ENCODE data around the gene BZW2. TPM values are rescaled to one million over a fixed set of nuclear protein-coding genes. Genes with fewer than 3 reads are reported as not detected.

The BZW2 gene
- total and polyA plus RNA-seq, 11 donors: 195 to 808 (median 297) TPM

DNA sequence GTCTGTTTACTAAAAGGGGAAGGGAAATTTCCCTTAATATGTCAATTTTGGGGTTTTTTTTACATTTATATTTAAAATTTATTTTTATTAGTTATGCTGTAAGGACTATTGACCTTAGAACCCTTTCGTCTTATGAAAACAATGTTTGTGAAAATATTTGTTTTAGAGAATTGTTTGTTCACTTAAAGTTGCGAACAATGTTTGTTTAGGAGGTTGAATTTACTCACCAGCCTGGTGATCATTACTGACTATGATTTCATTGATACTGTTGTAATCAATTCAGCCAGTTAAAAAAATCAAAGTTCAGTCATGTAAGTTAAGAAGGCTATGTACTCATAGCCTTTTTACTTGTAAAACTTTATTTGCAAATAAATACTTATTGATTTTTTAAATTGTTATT lies 80.2 kb downstream of the BZW2 start:
- Histone ChIP-seq H3K9me3 (no peaks in the 10 kb centered on the region), H3K4me1 (no peaks in the 10 kb centered on the region), H3K36me3 (no peaks in the 10 kb centered on the region), H3K27ac (no peak overlapping the region), H3K4me3 (no peak overlapping the region), H3K27me3 (no peaks in the 10 kb centered on the region)
- ATAC-seq: no peak
- no peak for TF ChIP-seq CTCF (IDR thresholded peaks at IDR 0.05)
- no peak for TF ChIP-seq POLR2A (IDR thresholded peaks at IDR 0.05)
- WGBS, 4 donors: 87 to 97% (median 95%) methylated on average over 2 of the region's 2 CpGs
- DNase-seq: no peak
- intact Hi-C loops (cut with DNase I): loop anchor here in 1 of 10 donors (10.0 kb wide), 1 partner anchor 429 kb away; no protein-coding TSS in a partner anchor

- no peak for DNase-seq
- Histone ChIP-seq H3K27ac (no peak overlapping the region), H3K9me3 (no peaks in the 10 kb centered on the region), H3K27me3 (no peaks in the 10 kb centered on the region), H3K36me3 (no peaks in the 10 kb centered on the region), H3K4me3 (no peak overlapping the region), H3K4me1 (no peaks in the 10 kb centered on the region)
- intact Hi-C loops (cut with DNase I): loop anchor here in 1 of 10 donors (10.0 kb wide), 1 partner anchor 427 kb away; no protein-coding TSS in a partner anchor
- ATAC-seq: no peak
- WGBS, 4 donors: 89 to 95% (median 94%) methylated on average over 4 of the region's 4 CpGs
- TF ChIP-seq POLR2A (IDR thresholded peaks at IDR 0.05): no peak
- no peak for TF ChIP-seq CTCF (IDR thresholded peaks at IDR 0.05)
Measured at GRCh38 chr7:16727736-16728135, 81.8 kb downstream of the BZW2 start.

DNA sequence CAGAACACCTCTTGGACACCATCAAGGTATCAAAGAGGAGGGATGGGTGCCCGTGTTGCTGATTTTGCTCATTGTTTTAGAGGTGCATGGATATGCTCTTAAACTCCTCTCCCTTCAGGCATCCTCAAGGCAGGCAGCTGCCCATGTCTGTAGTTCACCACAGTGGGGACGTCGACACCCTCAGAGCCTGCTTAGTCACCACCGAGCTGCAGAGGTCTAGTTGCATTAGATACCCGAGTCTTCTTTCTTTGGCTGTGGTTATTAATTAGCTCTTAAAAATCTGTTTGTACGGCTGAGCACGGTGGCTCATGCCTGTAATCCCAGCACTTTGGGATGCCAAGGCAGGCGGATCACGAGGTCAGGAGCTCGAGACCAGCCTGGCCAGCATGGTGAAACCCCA lies 82.8 kb downstream of the BZW2 start:
- H3K36me3 ChIP-seq: no peaks in the 10 kb centered on the region
- no peak for DNase-seq
- WGBS, 4 donors: 90 to 95% (median 94%) methylated on average over 9 to 10 of the region's 10 CpGs
- no peak for ATAC-seq
- H3K4me1 ChIP-seq: no peaks in the 10 kb centered on the region
- H3K27ac ChIP-seq: no peak overlapping the region
- intact Hi-C loops (cut with DNase I): loop anchor here in 1 of 10 donors (10.0 kb wide), 1 partner anchor 426 kb away; no protein-coding TSS in a partner anchor
- H3K9me3 ChIP-seq: no peaks in the 10 kb centered on the region
- no peaks in the 10 kb centered on the region for H3K27me3 ChIP-seq
- no peak for TF ChIP-seq CTCF (IDR thresholded peaks at IDR 0.05)
- TF ChIP-seq POLR2A (IDR thresholded peaks at IDR 0.05): no peak
- no peak overlapping the region for H3K4me3 ChIP-seq

DNA sequence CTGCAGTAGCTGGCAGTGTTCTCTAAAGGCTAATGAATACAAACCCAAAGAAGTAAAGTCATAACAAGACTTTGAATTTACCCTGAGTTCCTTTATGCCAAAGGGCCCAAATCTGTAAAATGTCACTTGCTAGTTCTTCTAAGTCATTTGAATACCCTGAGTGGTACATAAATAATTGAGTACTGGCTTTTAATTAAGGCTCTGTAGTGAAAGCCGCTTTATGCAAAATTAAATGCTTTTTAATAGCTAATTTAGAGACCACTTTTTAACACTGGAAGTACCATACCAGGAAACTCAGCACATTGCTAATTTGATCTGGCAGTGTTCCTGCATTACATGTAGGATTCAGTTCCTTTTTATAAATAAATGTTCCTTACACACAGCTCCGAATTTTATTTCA lies 83.6 kb downstream of the BZW2 start:
- Histone ChIP-seq H3K9me3 (no peaks in the 10 kb centered on the region), H3K36me3 (no peaks in the 10 kb centered on the region), H3K27me3 (no peaks in the 10 kb centered on the region), H3K4me3 (no peak overlapping the region), H3K4me1 (peaks cover 0 to 5% (median 0%) of the 10 kb centered on the region in 12 donors), H3K27ac (no peak overlapping the region)
- whole genome bisulfite sequencing, 4 donors: 84 to 93% (median 91%) methylated on average over 2 of the region's 2 CpGs
- intact Hi-C loops (cut with DNase I): loop anchor here in 1 of 10 donors (10.0 kb wide), 1 partner anchor 425 kb away; no protein-coding TSS in a partner anchor
- DNase-seq (no peak), ATAC-seq (no peak)
- TF ChIP-seq CTCF (IDR thresholded peaks at IDR 0.05): no peak
- TF ChIP-seq POLR2A (IDR thresholded peaks at IDR 0.05): no peak
